HepG2 (cell line): ENCODE results near the gene ECHS1. TPM values are rescaled to one million over a fixed set of nuclear protein-coding genes. Genes with fewer than 3 reads are reported as not detected.

ENCODE experiments used
- ATAC-seq: fragments of 200-7000 bp; cut with Tn5 transposase; 3 replicates; pipeline ENCODE4 v1.9.1; 2020; ENCODE audit warnings: mild to moderate bottlenecking, moderate library complexity
- BruUV-seq: library from RNA; stranded (reverse); fragments of 400-500 nt; replicated peaks from 2 replicates; lab custom pipeline; 2021; lab: Mats Ljungman, UMichigan
- CTCF ChIA-PET: fragments of 300-600 bp; formaldehyde crosslinking; extraction: SDS; loops from one replicate; lab custom pipeline; 2021; ENCODE audit warnings: low total read pairs, inconsistent platforms, low intra/inter-chr PET ratio; lab: Yijun Ruan, JAX
- POLR2A ChIA-PET: fragments of 350-600 bp; sonication (Branson Sonifier 250); formaldehyde crosslinking; loops from one replicate; lab custom pipeline; 2020; ENCODE audit warnings: antibody characterized with exemption, inconsistent platforms; lab: Yijun Ruan, JAX
- DNase-seq: peaks from one replicate; pipeline ENCODE4 v3.0.0-alpha.2; 2015; ENCODE audit warnings: low spot score
- FAIRE-seq: peaks from 3 replicates; lab custom pipeline; 2011; peaks lifted over from hg19 to GRCh38; lab: Jason Lieb, UNC
- H2AFZ ChIP-seq: one replicate; pipeline ENCODE4 v1.6.1; 2011; ENCODE audit warnings: low read length, inconsistent platforms
- H3K27ac ChIP-seq: fragments of 300-600 bp; 3 replicates; pipeline ENCODE4 v1.8.0; 2011; ENCODE audit warnings: mixed run types, mild to moderate bottlenecking, mixed read lengths, low read length, inconsistent platforms; ENCODE audit not compliant: insufficient read depth; ENCODE audit errors: extremely low read length
- H3K27me3 ChIP-seq, 2 experiments: fragments of 200-600 bp in 1 of 2; 2 replicates in 1 of 2; 3 replicates in 1 of 2; pipeline versions ENCODE4 v1.6.0 to v1.8.0; 2011; ENCODE audit warnings: low read length in 2 of 2, mild to moderate bottlenecking in 2 of 2, moderate library complexity in 2 of 2, inconsistent platforms in 1 of 2; ENCODE audit not compliant: insufficient read depth in 2 of 2, control insufficient read depth in 1 of 2
- H3K36me3 ChIP-seq, 2 experiments: fragments of 200-600 bp in 1 of 2; replicated peaks in 1 of 2; 2 replicates in 1 of 2; 3 replicates in 1 of 2; pipeline versions ENCODE4 v1.5.1 to v1.8.0; 2011; ENCODE audit warnings: low read length in 2 of 2, inconsistent platforms in 1 of 2; ENCODE audit not compliant: insufficient read depth in 2 of 2, control insufficient read depth in 1 of 2
- H3K4me1 ChIP-seq: 2 replicates; pipeline ENCODE4 v1.5.1; 2012; ENCODE audit warnings: low read length, inconsistent platforms; ENCODE audit not compliant: insufficient read depth
- H3K4me2 ChIP-seq: 2 replicates; pipeline ENCODE4 v1.6.0; 2011; ENCODE audit warnings: low read depth, low read length, inconsistent platforms
- H3K4me3 ChIP-seq, 3 experiments: fragments of 200-600 bp in 1 of 3; sonication (generic), shearing (Covaris generic) in 1 of 3; replicated peaks in 1 of 3; 2 replicates each; pipeline ENCODE4 v1.5.1; 2011 to 2016; ENCODE audit warnings: low read length in 3 of 3, inconsistent platforms in 2 of 3, low read depth in 2 of 3, mild to moderate bottlenecking in 2 of 3, control low read depth in 1 of 3, mixed read lengths in 1 of 3; ENCODE audit not compliant: insufficient read depth in 1 of 3
- H3K79me2 ChIP-seq: one replicate; pipeline ENCODE4 v1.6.1; 2011; ENCODE audit warnings: low read length, inconsistent platforms; ENCODE audit not compliant: insufficient read depth
- H3K9ac ChIP-seq: 2 replicates; pipeline ENCODE4 v1.6.0; 2011; ENCODE audit warnings: mild to moderate bottlenecking, low read depth, low read length, inconsistent platforms; ENCODE audit not compliant: insufficient read depth
- H3K9me3 ChIP-seq: 2 replicates; pipeline ENCODE4 v1.5.1; 2012; ENCODE audit warnings: mild to moderate bottlenecking, low read length
- H4K20me1 ChIP-seq: 2 replicates; pipeline ENCODE4 v1.6.0; 2011; ENCODE audit warnings: inconsistent platforms, mild to moderate bottlenecking, low read length, moderate library complexity; ENCODE audit not compliant: insufficient read depth
- ELF3 ChIP-seq: IDR thresholded peaks from 2 replicates; pipeline ENCODE4 v1.6.1; 2016; ENCODE audit warnings: missing genetic modification reagents, missing compliant biosample characterization
- HMGXB3 ChIP-seq: sonication (generic); formaldehyde crosslinking; IDR thresholded peaks from 2 replicates; pipeline ENCODE4 v1.4.0; 2020; ENCODE audit warnings: missing genetic modification reagents, borderline replicate concordance
- NR0B2 ChIP-seq: sonication (generic); formaldehyde crosslinking; IDR thresholded peaks from 2 replicates; pipeline ENCODE4 v1.4.0; 2020; ENCODE audit warnings: mild to moderate bottlenecking, missing genetic modification reagents
- ZNF788 ChIP-seq: sonication (generic); formaldehyde crosslinking; IDR thresholded peaks from 2 replicates; pipeline ENCODE4 v1.5.0; 2020; ENCODE audit warnings: mild to moderate bottlenecking, missing genetic modification reagents, borderline replicate concordance
- WGBS: methylation state at CpG from one replicate; pipeline ENCODE4 v1.1.6; 2017; ENCODE audit warnings: low lambda C conversion rate; 5-methylcytosine and 5-hydroxymethylcytosine counted together
- in situ Hi-C: cut with HindIII; loops from 2 replicates; pipeline ENCODE4 v1.10.0; 2017; ENCODE audit warnings: low pct_unique_long_range_greater_than_20kb; ENCODE audit not compliant: extremely low pct_ligation_motif_present
- intact Hi-C: fragments of 100-400 bp; cut with micrococcal nuclease; formaldehyde crosslinking; loops from one replicate; pipeline ENCODE4 v1.10.0; 2022; ENCODE audit not compliant: unreplicated experiment
- polyA plus RNA-seq, 8 experiments: library from polyadenylated mRNA; depleted of rRNA in 3 of 8; stranded (reverse) in 7 of 8; unstranded in 1 of 8; fragments of >200 nt; fragmentation: Illumina TruSeq in 4 of 8; extraction: Trizol in 4 of 8; gene quantifications; 2 replicates each; pipeline versions ENCODE4 v1.2.1 to v1.2.3, GENCODE V29; 2011 to 2016; ENCODE audit warnings: low read depth in 4 of 8, missing spikeins in 1 of 8, mixed read lengths in 1 of 8; ENCODE audit not compliant: insufficient read depth in 1 of 8
- total RNA-seq, 5 experiments: library from RNA; depleted of rRNA; stranded (reverse); fragments of >200 nt; fragmentation: Illumina TruSeq; extraction: Trizol; gene quantifications; 2 replicates each; pipeline ENCODE4 v1.2.3, GENCODE V29; 2016; ENCODE audit warnings: low read depth in 1 of 5

The ECHS1 gene
- total and polyA plus RNA-seq, 2 of the 13 experiments (the other 11 are each of a cell fraction or from before 2014, with no cell fraction given): 32.7 to 195 TPM

- H3K9me3 ChIP-seq: no peaks in the 10 kb centered on the region
- WGBS: 64% methylated on average over 12 of the region's 13 CpGs
- FAIRE-seq (no peak), DNase-seq (no peak), ATAC-seq (no peak)
- CTCF ChIA-PET: no interaction called here
- no peak overlapping the region for H3K9ac ChIP-seq
- H3K36me3 ChIP-seq: no peaks in the 10 kb centered on the region
- H3K27me3 ChIP-seq: no peaks in the 10 kb centered on the region; a peak in 1 of 5 replicates
- H2AFZ ChIP-seq: no peak overlapping the region
- no peak overlapping the region for H3K4me2 ChIP-seq
- no peaks in the 10 kb centered on the region for H4K20me1 ChIP-seq
- POLR2A ChIA-PET: interaction anchor here (1.0 to 1.3 kb wide), 2 partner anchors 10 to 27 kb away, joined by 3 to 4 read pairs; partner anchors contain the start of gene MTG1
- intact Hi-C loops: no loop called here
- no peak overlapping the region for H3K27ac ChIP-seq
- in situ Hi-C loops: no loop called here
- BruUV-seq: no TSS peak
- no peaks in the 10 kb centered on the region for H3K79me2 ChIP-seq
- H3K4me1 ChIP-seq: peaks cover 7% of the 10 kb centered on the region
- H3K4me3 ChIP-seq: no peak overlapping the region
- TF ChIP-seq HMGXB3 (no peak), ELF3 (no peak), NR0B2 (CRISPR knock-in tag) (no peak), ZNF788 (CRISPR knock-in tag) (no peak)
These were observed 10.9 kb upstream of the ECHS1 start for GRCh38 chr10:133384071-133384470.
